SH-SY5Y (cell line): ENCODE data around the gene HIVEP1.

Experiments
- GATA2 ChIP-seq: IDR thresholded peaks from 2 replicates; pipeline ENCODE4 v1.6.1; 2011; ENCODE audit warnings: mild to moderate bottlenecking, low read depth, low read length
- GATA3 ChIP-seq: IDR thresholded peaks from 2 replicates; pipeline ENCODE4 v1.6.1; 2011; ENCODE audit warnings: low read depth, mild to moderate bottlenecking, low read length, moderate library complexity

DNA sequence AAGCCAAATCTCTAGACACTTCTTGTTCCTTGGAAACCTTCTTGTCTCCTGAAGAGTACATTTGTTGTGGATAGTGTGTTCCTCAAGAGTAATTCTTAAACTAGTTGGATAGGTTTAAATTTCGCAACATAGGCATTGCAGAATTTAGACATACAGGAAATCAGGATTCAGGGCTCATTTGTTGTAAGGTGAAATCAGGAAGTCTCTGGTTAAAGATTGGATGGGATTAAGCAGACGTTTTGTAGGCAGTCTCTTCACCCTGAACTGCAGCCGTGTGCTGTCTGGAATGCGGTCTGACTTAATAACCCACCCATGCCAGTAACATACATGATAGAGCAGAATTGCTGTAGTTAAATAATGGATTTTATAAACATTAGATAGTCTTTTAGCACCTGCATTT lies 21.7 kb downstream of the HIVEP1 start:
- TF ChIP-seq GATA2 (no peak), GATA3 (no peak)
